NOMO-1 treated with dmso at 0.1 percent for 144 hours (cell line): ENCODE measurements around the gene TBX5.

Experiments
- DNase-seq: peaks from one replicate; lab custom pipeline; 2025; ENCODE audit not compliant: unreplicated experiment; lab: John Stamatoyannopoulos, UW

Gene TBX5

DNA sequence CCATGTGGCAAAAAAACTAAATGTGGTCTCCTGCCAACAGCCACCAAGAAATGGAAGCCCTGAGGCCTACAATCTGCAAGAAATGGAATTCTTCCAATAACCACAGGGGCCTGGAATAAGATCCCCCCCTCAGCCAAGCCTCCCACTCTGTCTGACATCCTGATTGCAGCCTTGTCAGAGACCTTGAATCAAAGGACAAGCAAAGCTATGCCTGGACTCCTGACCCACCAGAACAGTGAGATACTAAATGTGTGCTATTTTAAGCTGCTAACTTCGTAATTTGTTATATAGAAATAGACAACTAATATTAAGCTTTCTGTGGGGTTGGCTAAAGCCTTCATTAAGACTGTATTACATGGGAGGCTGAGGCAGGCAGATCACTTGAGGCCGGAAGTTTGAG, 77.7 kb downstream of the TBX5 start:
- DNase-seq: no peak

DNA sequence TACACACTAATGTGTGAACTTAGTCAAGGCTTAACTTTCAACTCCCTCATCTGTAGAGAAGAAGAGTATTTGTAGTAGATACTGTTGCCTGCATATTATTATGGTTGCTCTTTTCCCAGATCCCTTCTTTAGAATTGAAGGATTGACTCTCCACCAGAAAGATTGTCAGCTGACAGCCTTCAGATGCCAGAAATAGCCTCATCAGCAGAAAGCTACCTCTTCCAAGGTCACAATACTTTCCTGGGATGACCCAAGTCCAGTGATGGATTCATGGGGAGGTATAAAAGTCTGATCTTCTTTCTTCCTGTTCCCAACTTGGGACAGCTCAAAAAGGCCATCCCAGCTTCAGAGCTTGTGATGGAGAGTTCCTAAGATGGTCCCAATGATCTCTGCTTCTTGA, 78.2 kb downstream of the TBX5 start:
- DNase-seq: no peak

DNA sequence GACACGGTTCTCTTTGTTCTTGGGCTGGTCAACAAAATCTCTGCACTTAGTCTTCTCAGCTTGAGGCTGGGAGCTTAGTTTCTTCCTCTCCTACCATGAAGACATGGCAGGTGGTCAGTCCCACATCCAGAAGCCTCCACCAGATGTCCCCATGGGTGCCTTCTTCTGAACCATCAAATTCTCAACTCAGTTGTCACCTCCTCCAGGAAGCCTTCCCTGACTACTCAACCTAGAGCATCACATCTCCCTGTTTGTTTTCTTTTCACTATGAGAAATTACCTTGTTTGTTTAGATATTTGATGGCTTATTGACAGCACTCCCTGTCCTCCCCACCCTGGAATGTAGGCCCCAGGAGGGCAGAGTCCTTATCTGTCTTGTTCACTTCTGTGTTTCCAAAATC, 84.4 kb downstream of the TBX5 start:
- no peak for DNase-seq

DNA sequence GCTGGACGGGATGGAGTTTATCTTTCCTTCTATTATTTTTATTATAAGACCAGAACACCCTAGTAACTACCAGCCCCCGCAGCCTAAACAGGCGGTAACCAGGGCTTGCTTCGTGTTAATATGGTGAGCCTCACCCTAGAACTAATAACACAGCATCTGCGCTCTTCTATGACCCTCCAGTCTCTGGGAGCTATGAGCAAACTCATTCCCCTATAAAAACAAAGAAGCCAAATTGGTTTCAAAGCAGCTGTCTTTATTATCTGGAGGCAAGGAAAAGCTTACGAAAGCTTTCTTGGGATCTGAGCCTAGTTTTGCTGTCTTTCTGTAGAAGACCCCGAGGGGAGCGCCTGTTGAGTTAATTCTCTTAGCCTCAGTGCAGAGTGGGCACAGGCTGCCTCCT, 85.0 kb downstream of the TBX5 start:
- no peak for DNase-seq

DNA sequence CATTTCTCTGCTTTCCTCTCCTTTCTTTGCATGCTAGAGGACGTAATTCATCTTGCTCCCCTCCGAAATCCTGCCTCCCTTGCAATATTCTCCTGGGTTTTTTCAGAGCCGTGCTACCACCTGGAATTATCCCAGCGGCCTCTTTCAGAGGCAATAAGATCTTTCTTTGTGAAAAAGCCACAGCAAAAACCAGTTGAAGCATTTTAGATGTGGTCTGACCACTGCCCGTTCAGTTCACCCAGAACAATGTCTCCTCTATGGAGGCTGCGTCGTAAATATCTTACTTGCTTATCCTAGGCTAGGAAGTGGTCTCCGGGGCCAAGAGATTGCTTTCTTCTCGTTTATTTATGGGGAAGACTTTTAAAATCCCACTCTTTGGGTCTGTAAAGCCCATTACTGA, 85.8 kb downstream of the TBX5 start:
- no peak for DNase-seq

DNA sequence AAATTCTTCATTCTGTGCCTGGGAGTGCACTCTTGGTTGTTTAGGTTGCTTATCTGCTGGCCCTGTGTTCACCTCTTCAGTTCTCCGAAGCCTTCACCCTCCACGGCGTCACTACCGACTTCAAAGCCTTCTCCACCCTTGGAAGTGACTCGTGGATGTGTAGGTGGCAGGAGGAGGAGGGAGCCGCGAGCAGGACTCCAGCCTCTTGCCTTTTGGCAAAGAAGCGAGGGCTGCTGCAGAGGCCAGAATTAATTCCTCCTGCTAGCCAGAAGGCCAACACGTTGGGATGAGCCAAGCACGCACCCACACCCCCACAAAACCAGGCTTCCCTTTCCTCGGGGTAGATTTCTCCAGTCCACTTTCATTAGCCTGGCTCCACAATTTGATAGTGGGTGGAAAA, 86.5 kb downstream of the TBX5 start:
- no peak for DNase-seq

DNA sequence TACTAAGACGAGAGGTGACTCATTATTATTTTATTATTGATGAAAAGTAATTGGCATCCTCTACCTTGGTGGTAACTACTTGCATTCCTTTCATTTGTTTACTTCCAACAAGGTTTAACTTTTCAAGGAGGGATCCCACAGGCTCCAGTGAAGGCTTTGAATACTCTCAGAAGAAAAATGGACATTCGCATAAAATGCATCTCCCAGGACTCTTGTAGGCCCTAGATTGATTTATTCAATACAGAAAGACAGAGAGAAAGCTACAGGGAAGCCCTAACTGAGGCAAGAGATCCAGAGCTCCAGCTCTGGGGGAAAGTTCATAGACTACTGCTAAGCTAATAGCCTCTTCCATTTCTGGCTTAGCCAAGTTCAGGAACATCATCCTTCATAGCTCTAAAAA, 87.0 kb downstream of the TBX5 start:
- no peak for DNase-seq

DNA sequence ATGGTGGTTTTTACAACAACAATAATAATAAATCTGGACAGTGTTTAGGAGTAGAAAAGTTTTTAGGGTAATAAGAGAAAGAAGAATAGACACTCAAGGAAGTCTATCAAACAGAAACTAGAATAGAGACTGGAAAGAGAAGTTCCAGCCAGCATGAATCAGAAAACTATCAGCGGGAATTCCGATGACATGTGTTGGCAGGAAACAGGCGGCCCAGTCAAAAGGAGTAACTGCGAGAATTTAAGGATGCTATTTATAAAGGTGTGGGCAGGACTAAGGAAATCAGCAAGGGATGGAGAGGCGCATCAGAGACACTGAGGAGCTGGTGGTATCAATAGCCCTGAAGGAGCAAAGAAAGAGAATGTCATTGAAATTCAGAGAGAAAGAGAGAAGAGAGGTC, 89.9 kb downstream of the TBX5 start:
- no peak for DNase-seq

DNA sequence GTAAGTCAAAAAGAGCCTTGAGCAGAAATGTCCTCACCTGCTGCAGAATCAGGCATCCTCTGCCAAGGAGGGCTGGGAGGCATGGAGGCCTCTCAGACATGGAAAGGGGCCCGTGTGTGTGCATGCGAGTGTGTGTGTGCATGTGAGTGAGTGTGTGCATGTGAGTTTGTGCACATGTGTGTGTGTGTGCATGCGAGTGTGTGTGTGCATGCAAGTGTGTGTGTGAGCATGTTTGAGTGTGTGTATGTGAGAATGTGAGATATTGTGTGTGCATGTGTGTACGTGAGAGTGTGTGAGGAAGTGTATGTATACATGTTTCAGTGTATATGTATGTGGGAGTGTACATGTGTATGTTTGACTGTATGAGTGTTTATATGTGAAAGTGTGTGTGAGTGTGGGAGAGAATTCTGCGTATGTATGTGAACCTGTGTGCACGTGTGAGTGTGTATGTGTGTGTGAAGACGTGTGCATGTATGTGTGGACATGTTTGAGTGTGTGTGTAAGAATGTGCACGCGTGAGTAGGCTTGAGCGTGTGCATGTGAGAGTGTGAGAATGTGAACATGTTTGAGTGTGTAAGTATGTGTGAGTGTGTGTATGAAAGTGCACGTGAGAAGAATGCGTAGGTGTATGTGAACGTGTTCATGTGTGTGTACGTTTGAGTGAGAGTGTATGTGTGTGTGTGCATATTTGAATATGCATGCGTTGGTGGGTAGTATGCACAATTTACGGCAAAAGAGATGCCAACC, 90.8 kb downstream of the TBX5 start:
- DNase-seq: no peak

DNA sequence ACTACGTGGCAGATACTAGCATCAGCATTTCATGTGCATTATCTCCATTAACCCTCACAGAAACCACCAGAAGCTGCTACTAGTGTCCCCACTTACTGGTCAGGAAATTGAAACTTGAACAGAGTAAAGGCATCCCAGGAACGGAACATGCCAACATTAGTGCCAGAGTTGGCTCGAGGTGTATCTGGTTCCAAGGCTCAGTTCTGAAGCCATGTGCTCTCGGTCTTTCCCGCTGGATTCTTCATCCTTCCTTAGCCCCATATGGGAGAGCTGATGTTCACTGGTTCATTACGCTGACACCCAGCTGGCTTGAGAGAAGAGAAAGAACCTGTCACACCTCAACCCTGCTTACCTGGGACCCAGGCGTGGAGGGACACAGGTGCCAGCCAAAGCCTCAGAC, 91.5 kb downstream of the TBX5 start:
- no peak for DNase-seq

DNA sequence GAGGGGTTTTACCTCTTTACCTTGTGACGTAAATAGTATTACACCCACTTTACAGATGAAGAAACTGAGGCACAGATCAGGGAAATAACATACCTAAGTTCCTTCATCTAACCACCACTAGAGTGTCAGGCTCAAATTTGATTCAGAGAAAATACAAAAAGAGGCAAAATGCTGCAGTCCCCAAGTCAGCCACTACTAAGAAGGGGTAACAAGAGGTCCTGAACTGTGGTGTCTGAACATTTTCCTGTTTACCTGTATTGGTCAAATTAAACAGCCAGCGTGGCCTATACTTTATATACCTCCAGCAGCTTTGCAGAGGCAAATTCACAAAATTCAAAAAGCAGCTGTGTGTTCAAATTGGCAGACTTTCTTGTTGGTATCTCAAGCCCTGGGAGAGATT, 92.0 kb downstream of the TBX5 start:
- no peak for DNase-seq

DNA sequence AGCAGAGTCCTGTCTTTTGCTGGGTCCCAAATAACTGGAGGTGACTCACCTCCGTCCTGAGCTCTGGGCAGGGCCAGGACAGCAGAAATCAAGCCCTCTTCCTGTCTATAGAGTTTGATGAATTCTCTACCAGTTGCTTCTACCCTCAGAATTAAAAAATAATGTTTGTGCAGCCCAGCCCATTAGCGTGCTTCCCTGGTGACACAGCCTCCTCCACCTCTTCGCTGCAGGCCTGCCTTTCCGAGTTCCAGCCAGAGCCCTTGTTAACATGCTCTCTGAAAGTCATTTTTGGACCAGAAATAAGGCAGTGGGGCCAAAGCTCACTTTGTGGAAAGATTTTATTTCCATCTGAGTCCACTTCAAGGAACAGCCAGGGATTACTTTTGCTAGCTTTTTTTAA, 94.0 kb downstream of the TBX5 start:
- DNase-seq: no peak

DNA sequence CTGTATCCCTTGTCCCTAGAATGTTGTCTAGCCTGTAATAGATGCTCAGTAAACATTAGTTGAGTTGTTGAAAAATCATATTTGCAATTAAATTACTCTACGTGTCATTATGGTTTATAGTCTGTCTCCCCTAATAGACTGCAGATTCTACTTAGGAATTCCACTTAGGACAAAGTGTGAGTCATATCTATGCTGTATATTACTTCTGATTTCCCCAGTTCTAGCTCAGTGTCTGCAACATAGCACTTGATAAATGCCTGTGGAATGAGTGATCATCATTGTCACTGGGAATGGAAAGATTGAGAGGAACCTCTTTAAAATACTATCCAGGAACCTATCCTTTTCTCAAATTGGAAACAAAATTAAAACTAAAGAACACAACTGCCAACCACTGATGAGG, 99.3 kb downstream of the TBX5 start:
- no peak for DNase-seq

DNA sequence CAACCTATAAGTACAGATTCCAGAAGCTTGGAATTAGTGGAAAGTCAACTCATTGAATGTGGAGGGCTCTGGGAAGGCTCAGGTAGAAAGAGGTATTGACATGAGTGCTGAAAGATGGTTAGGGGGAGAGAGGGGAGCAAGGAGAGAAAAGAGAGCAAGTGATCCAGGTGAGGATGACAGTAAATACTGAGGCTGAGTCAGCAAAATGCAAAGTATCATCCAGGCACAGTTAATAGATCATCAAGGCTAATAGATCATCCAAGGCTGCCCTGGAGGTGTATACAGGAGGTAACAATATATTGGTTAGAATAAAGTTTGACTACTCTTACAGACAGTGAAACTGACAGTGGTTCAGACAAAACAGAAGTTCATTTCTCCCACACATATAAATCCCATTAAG, 100.5 kb downstream of the TBX5 start:
- no peak for DNase-seq
